ENCODE data around the gene ANTXR1. TPM values are rescaled to one million over a fixed set of nuclear protein-coding genes. Genes with fewer than 3 reads are reported as not detected.
"Not testable (repeated sequence)": the region's sequence is repeated elsewhere in the genome, so short reads cannot be mapped to it uniquely, and the experiment has no call there.

ANTXR1 gene
- polyA plus RNA-seq, 1 donor (not counting 4 experiments of a cell fraction or from before 2014, with no cell fraction given) = 20.4 TPM

GRCh38 chr2:69253611-69254301 lies 240.8 kb downstream of the ANTXR1 start:
- dilution Hi-C loops (cut with MboI; ENCODE audit: extremely low pct_ligation_motif_present, low sequenced_read_pairs) = no loop called here
- Histone ChIP-seq H3K36me3 (ENCODE audit: control insufficient read depth in 2 of 2, extremely low read depth in 1 of 2, insufficient read depth in 2 of 2, low read length in 2 of 2) (no peaks in the 10 kb centered on the region), H2AFZ (ENCODE audit: control insufficient read depth, low read length) (no peak overlapping the region), H3K27ac (ENCODE audit: control insufficient read depth, insufficient read depth, low read length) (no peak overlapping the region), H3K27me3 (ENCODE audit: control insufficient read depth, extremely low read depth, insufficient read depth, low read length) (no peaks in the 10 kb centered on the region), H3K4me1 (ENCODE audit: control insufficient read depth, extremely low read depth, insufficient read depth, low read length) (peaks cover 12% of the 10 kb centered on the region), H3K9me3 (ENCODE audit: control insufficient read depth, low read depth, low read length) (no peaks in the 10 kb centered on the region), H4K20me1 (ENCODE audit: control insufficient read depth, extremely low read depth, insufficient read depth, low read length) (no peaks in the 10 kb centered on the region), H3K4me3 (ENCODE audit: control insufficient read depth in 2 of 3, extremely low read depth in 1 of 3, insufficient read depth in 2 of 3, low read depth in 1 of 3, low read length in 3 of 3) (peak overlapping the region in 1 of 3 experiments; percentile 11), H3K4me2 (ENCODE audit: control insufficient read depth, extremely low read depth, insufficient read depth, low read depth, low read length) (peak overlapping the region; percentile 53), H3K9me1 (ENCODE audit: control insufficient read depth, extremely low read depth, insufficient read depth, low read length) (no peaks in the 10 kb centered on the region), H3K79me2 (ENCODE audit: control insufficient read depth, insufficient read depth, low read length) (no peaks in the 10 kb centered on the region), H3K9ac (ENCODE audit: control insufficient read depth, extremely low read depth, insufficient read depth, low read length) (no peak overlapping the region)
- DNase-seq (ENCODE audit: low read depth, low spot score) = peak; percentile 32
- TF ChIP-seq CTCF (optimal IDR thresholded peaks at IDR 0.05 in 1 of 3, IDR thresholded peaks at IDR 0.05 in 1 of 3, conservative IDR thresholded peaks at IDR 0.05 in 1 of 3; ENCODE audit: extremely low read depth in 1 of 3, insufficient read depth in 2 of 3, low read length in 3 of 3) (no peak), EZH2 (IDR thresholded peaks at IDR 0.05; ENCODE audit: low read length) (no peak)
- peak; percentile 91 for FAIRE-seq

GRCh38 chr2:69255760-69256159 lies 242.8 kb downstream of the ANTXR1 start:
- Histone ChIP-seq H3K36me3 (ENCODE audit: control insufficient read depth in 2 of 2, extremely low read depth in 1 of 2, insufficient read depth in 2 of 2, low read length in 2 of 2) (no peaks in the 10 kb centered on the region), H3K9me1 (ENCODE audit: control insufficient read depth, extremely low read depth, insufficient read depth, low read length) (no peaks in the 10 kb centered on the region), H3K4me2 (ENCODE audit: control insufficient read depth, extremely low read depth, insufficient read depth, low read depth, low read length) (no peak overlapping the region), H3K9ac (ENCODE audit: control insufficient read depth, extremely low read depth, insufficient read depth, low read length) (no peak overlapping the region), H3K27me3 (ENCODE audit: control insufficient read depth, extremely low read depth, insufficient read depth, low read length) (no peaks in the 10 kb centered on the region), H3K9me3 (ENCODE audit: control insufficient read depth, low read depth, low read length) (peaks cover 2% of the 10 kb centered on the region), H3K4me3 (ENCODE audit: control insufficient read depth in 2 of 3, extremely low read depth in 1 of 3, insufficient read depth in 2 of 3, low read depth in 1 of 3, low read length in 3 of 3) (no peak overlapping the region), H3K79me2 (ENCODE audit: control insufficient read depth, insufficient read depth, low read length) (no peaks in the 10 kb centered on the region), H3K27ac (ENCODE audit: control insufficient read depth, insufficient read depth, low read length) (no peak overlapping the region), H4K20me1 (ENCODE audit: control insufficient read depth, extremely low read depth, insufficient read depth, low read length) (no peaks in the 10 kb centered on the region), H3K4me1 (ENCODE audit: control insufficient read depth, extremely low read depth, insufficient read depth, low read length) (peaks cover 12% of the 10 kb centered on the region), H2AFZ (ENCODE audit: control insufficient read depth, low read length) (no peak overlapping the region)
- dilution Hi-C loops (cut with MboI; ENCODE audit: extremely low pct_ligation_motif_present, low sequenced_read_pairs) = no loop called here
- FAIRE-seq = no peak
- no peak for DNase-seq (ENCODE audit: low read depth, low spot score)
- TF ChIP-seq CTCF (optimal IDR thresholded peaks at IDR 0.05 in 1 of 3, IDR thresholded peaks at IDR 0.05 in 1 of 3, conservative IDR thresholded peaks at IDR 0.05 in 1 of 3; ENCODE audit: extremely low read depth in 1 of 3, insufficient read depth in 2 of 3, low read length in 3 of 3) (no peak), EZH2 (IDR thresholded peaks at IDR 0.05; ENCODE audit: low read length) (no peak)

GRCh38 chr2:69259994-69260591 lies 247.1 kb downstream of the ANTXR1 start:
- H3K9ac ChIP-seq (ENCODE audit: control insufficient read depth, extremely low read depth, insufficient read depth, low read length); H3K4me1 ChIP-seq (ENCODE audit: control insufficient read depth, extremely low read depth, insufficient read depth, low read length); H3K27me3 ChIP-seq (ENCODE audit: control insufficient read depth, extremely low read depth, insufficient read depth, low read length); FAIRE-seq; dilution Hi-C loops (cut with MboI; ENCODE audit: extremely low pct_ligation_motif_present, low sequenced_read_pairs); DNase-seq (ENCODE audit: low read depth, low spot score); H3K36me3 ChIP-seq (ENCODE audit: control insufficient read depth in 2 of 2, extremely low read depth in 1 of 2, insufficient read depth in 2 of 2, low read length in 2 of 2); H3K9me1 ChIP-seq (ENCODE audit: control insufficient read depth, extremely low read depth, insufficient read depth, low read length); H3K79me2 ChIP-seq (ENCODE audit: control insufficient read depth, insufficient read depth, low read length); H2AFZ ChIP-seq (ENCODE audit: control insufficient read depth, low read length); H3K4me2 ChIP-seq (ENCODE audit: control insufficient read depth, extremely low read depth, insufficient read depth, low read depth, low read length); H4K20me1 ChIP-seq (ENCODE audit: control insufficient read depth, extremely low read depth, insufficient read depth, low read length); H3K27ac ChIP-seq (ENCODE audit: control insufficient read depth, insufficient read depth, low read length); H3K9me3 ChIP-seq (ENCODE audit: control insufficient read depth, low read depth, low read length); H3K4me3 ChIP-seq (ENCODE audit: control insufficient read depth in 2 of 3, extremely low read depth in 1 of 3, insufficient read depth in 2 of 3, low read depth in 1 of 3, low read length in 3 of 3): not testable (repeated sequence)

Measured in keratinocyte (primary cell).